ENCODE measurements around the gene SP140. TPM values are rescaled to one million over a fixed set of nuclear protein-coding genes. Genes with fewer than 3 reads are reported as not detected.

The SP140 gene
- polyA plus RNA-seq, 2 of the 4 experiments (the other 2 are of a cell fraction), result 0.10 TPM; not detected in 1

- ChIA-PET POLR2A (no interaction called here), CTCF (no interaction called here)
- TF ChIP-seq JUN (IDR thresholded peaks at IDR 0.05) (no peak), HDAC2 (IDR thresholded peaks at IDR 0.05) (no peak), SMC3 (IDR thresholded peaks at IDR 0.05) (no peak), ZC3H11A (IDR thresholded peaks at IDR 0.05) (no peak), CHD4 (IDR thresholded peaks at IDR 0.05; ENCODE audit: borderline replicate concordance) (no peak), TP53 (CRISPR knock-in tag; IDR thresholded peaks at IDR 0.05) (no peak), CHD2 (IDR thresholded peaks at IDR 0.05; ENCODE audit: low read length, partially characterized antibody) (no peak), MAFK (IDR thresholded peaks at IDR 0.05; ENCODE audit: partially characterized antibody) (no peak), RCOR1 (IDR thresholded peaks at IDR 0.05; ENCODE audit: low read depth, low read length) (no peak), EP300 (IDR thresholded peaks at IDR 0.05) (no peak), CBX2 (IDR thresholded peaks at IDR 0.05; ENCODE audit: borderline replicate concordance, low read depth) (no peak), NFE2L2 (conservative IDR thresholded peaks at IDR 0.05; ENCODE audit: low read length) (no peak), FOSB (CRISPR knock-in tag; IDR thresholded peaks at IDR 0.05) (no peak), FOXS1 (CRISPR knock-in tag; IDR thresholded peaks at IDR 0.05) (no peak)
- no peak for DNase-seq (ENCODE audit: low read depth in 1 of 2, low spot score in 1 of 2)
- no peak overlapping the region for H3K4me2 ChIP-seq
- WGBS (ENCODE audit: missing lambda C conversion rate), result 100% methylated on average over 1 of the region's 2 CpGs
- no peak for ATAC-seq
- H3K4me3 ChIP-seq, result no peak overlapping the region
- no peak overlapping the region for H3K27ac ChIP-seq
- no peaks in the 10 kb centered on the region for H3K4me1 ChIP-seq
- H3K9me3 ChIP-seq, result no peaks in the 10 kb centered on the region
- FAIRE-seq, result no peak
These were observed 44.3 kb upstream of the SP140 start for GRCh38 chr2:230181195-230181594.

GRCh38 chr2:230184727-230185578 lies 40.6 kb upstream of the SP140 start:
- no peaks in the 10 kb centered on the region for H3K4me1 ChIP-seq
- ATAC-seq (no peak), FAIRE-seq (no peak), DNase-seq (ENCODE audit: low read depth in 1 of 2, low spot score in 1 of 2) (no peak)
- H3K27ac ChIP-seq, result no peak overlapping the region
- H3K9me3 ChIP-seq, result no peaks in the 10 kb centered on the region
- H3K4me3 ChIP-seq, result no peak overlapping the region
- CTCF ChIA-PET, result no interaction called here
- POLR2A ChIA-PET, result no interaction called here
- TF ChIP-seq FOSB (CRISPR knock-in tag; IDR thresholded peaks at IDR 0.05), result no peak
- TF ChIP-seq ZNF302 (CRISPR knock-in tag; IDR thresholded peaks at IDR 0.05), result no peak
- no peak for TF ChIP-seq ATOH8 (CRISPR knock-in tag; IDR thresholded peaks at IDR 0.05; ENCODE audit: low read depth)
- no peak for TF ChIP-seq ZFP36 (IDR thresholded peaks at IDR 0.05; ENCODE audit: borderline replicate concordance, partially characterized antibody)
- no peak for TF ChIP-seq PHF8 (IDR thresholded peaks at IDR 0.05; ENCODE audit: borderline replicate concordance, low read depth)
- no peak for TF ChIP-seq ZC3H11A (IDR thresholded peaks at IDR 0.05)
- no peak for TF ChIP-seq HMGXB4 (CRISPR knock-in tag; IDR thresholded peaks at IDR 0.05; ENCODE audit: borderline replicate concordance)
- TF ChIP-seq SREBF2 (IDR thresholded peaks at IDR 0.05), result no peak
- no peak for TF ChIP-seq MYC (IDR thresholded peaks at IDR 0.05; ENCODE audit: borderline replicate concordance, low read length)
- TF ChIP-seq E2F6 (IDR thresholded peaks at IDR 0.05; ENCODE audit: borderline replicate concordance, low read depth), result no peak
- no peak for TF ChIP-seq KDM1A (IDR thresholded peaks at IDR 0.05; ENCODE audit: low read depth)
- TF ChIP-seq NFE2L2 (conservative IDR thresholded peaks at IDR 0.05; ENCODE audit: low read length), result no peak
- TF ChIP-seq FOSL2 (IDR thresholded peaks at IDR 0.05), result no peak
- TF ChIP-seq FOSL2 (CRISPR knock-in tag; IDR thresholded peaks at IDR 0.05), result no peak
- TF ChIP-seq PBX3 (IDR thresholded peaks at IDR 0.05), result no peak
- TF ChIP-seq ZSCAN20 (CRISPR knock-in tag; IDR thresholded peaks at IDR 0.05), result no peak
- TF ChIP-seq RFX5 (IDR thresholded peaks at IDR 0.05), result no peak
- no peak for TF ChIP-seq POLR2AphosphoS2 (conservative IDR thresholded peaks at IDR 0.05; ENCODE audit: low read length)
- TF ChIP-seq FOXS1 (CRISPR knock-in tag; IDR thresholded peaks at IDR 0.05), result no peak
- no peak for TF ChIP-seq CBX2 (IDR thresholded peaks at IDR 0.05; ENCODE audit: borderline replicate concordance, low read depth)
- WGBS (ENCODE audit: missing lambda C conversion rate), result 49% methylated on average over 10 of the region's 10 CpGs
- H3K4me2 ChIP-seq, result no peak overlapping the region

Measured in A549 (cell line).